ENCODE measurements around the gene FTCDNL1. TPM values are rescaled to one million over a fixed set of nuclear protein-coding genes. Genes with fewer than 3 reads are reported as not detected.

Gene FTCDNL1
- total RNA-seq, 4 donors from 2014 or later, result 0.69 to 2.3 (median 1.4) TPM

- peaks cover 3% of the 10 kb centered on the region for H3K27me3 ChIP-seq
- H3K9me3 ChIP-seq, result peaks cover 0 to 3% (median 0%) of the 10 kb centered on the region in 3 donors
- H3K27ac ChIP-seq, result no peak overlapping the region
- TF ChIP-seq POLR2A (IDR thresholded peaks at IDR 0.05) (no peak), POLR2AphosphoS5 (IDR thresholded peaks at IDR 0.05) (no peak), CTCF (IDR thresholded peaks at IDR 0.05) (no peak), EP300 (IDR thresholded peaks at IDR 0.05) (no peak)
- H3K36me3 ChIP-seq, result no peaks in the 10 kb centered on the region
- 70 to 75% methylated on average over 1 of the region's 1 CpG for WGBS, 2 donors (ENCODE audit: low coverage in 1 of 2)
- no peak overlapping the region for H3K4me3 ChIP-seq
- no peak for ATAC-seq
- H3K4me1 ChIP-seq, result no peaks in the 10 kb centered on the region
Observed at GRCh38 chr2:199869227-199869541, 18.2 kb upstream of the FTCDNL1 start.

GRCh38 chr2:199868431-199869226 lies 17.6 kb upstream of the FTCDNL1 start:
- peaks cover 3% of the 10 kb centered on the region for H3K27me3 ChIP-seq
- no peaks in the 10 kb centered on the region for H3K36me3 ChIP-seq
- no peaks in the 10 kb centered on the region for H3K4me1 ChIP-seq
- ATAC-seq, result no peak
- TF ChIP-seq POLR2A (IDR thresholded peaks at IDR 0.05) (no peak), EP300 (IDR thresholded peaks at IDR 0.05) (no peak), CTCF (IDR thresholded peaks at IDR 0.05) (no peak), POLR2AphosphoS5 (IDR thresholded peaks at IDR 0.05) (no peak)
- no peaks in the 10 kb centered on the region for H3K9me3 ChIP-seq
- WGBS, 2 donors (ENCODE audit: low coverage in 1 of 2), result 46 to 61% methylated on average over 5 of the region's 5 CpGs
- no peak overlapping the region for H3K27ac ChIP-seq
- H3K4me3 ChIP-seq, result no peak overlapping the region

GRCh38 chr2:199865905-199866304 lies 14.9 kb upstream of the FTCDNL1 start:
- Histone ChIP-seq H3K4me3 (no peak overlapping the region), H3K36me3 (no peaks in the 10 kb centered on the region), H3K4me1 (no peaks in the 10 kb centered on the region), H3K9me3 (no peaks in the 10 kb centered on the region), H3K27ac (no peak overlapping the region), H3K27me3 (peaks cover 3% of the 10 kb centered on the region)
- no peak for TF ChIP-seq EP300 (IDR thresholded peaks at IDR 0.05)
- no peak for TF ChIP-seq POLR2A (IDR thresholded peaks at IDR 0.05)
- no peak for TF ChIP-seq POLR2AphosphoS5 (IDR thresholded peaks at IDR 0.05)
- TF ChIP-seq CTCF (IDR thresholded peaks at IDR 0.05), result no peak
- WGBS, 2 donors (ENCODE audit: low coverage in 1 of 2), result 85 to 86% methylated on average over 3 to 4 of the region's 4 CpGs
- ATAC-seq, result no peak

GRCh38 chr2:199862788-199863187 lies 11.8 kb upstream of the FTCDNL1 start:
- 28 to 57% methylated on average over 3 of the region's 3 CpGs for WGBS, 2 donors (ENCODE audit: low coverage in 1 of 2)
- H3K4me1 ChIP-seq, result no peaks in the 10 kb centered on the region
- no peak overlapping the region for H3K4me3 ChIP-seq
- no peak for ATAC-seq
- no peak overlapping the region for H3K27ac ChIP-seq
- H3K27me3 ChIP-seq, result peaks cover 10% of the 10 kb centered on the region
- H3K9me3 ChIP-seq, result no peaks in the 10 kb centered on the region
- no peaks in the 10 kb centered on the region for H3K36me3 ChIP-seq
- TF ChIP-seq POLR2AphosphoS5 (IDR thresholded peaks at IDR 0.05) (no peak), POLR2A (IDR thresholded peaks at IDR 0.05) (no peak), CTCF (IDR thresholded peaks at IDR 0.05) (no peak), EP300 (IDR thresholded peaks at IDR 0.05) (no peak)

- Histone ChIP-seq H3K9me3 (no peaks in the 10 kb centered on the region), H3K36me3 (no peaks in the 10 kb centered on the region), H3K4me1 (no peaks in the 10 kb centered on the region), H3K27me3 (peaks cover 6% of the 10 kb centered on the region), H3K27ac (no peak overlapping the region), H3K4me3 (no peak overlapping the region)
- ATAC-seq, result no peak
- 0 to 6% methylated on average over 4 of the region's 4 CpGs for WGBS, 2 donors (ENCODE audit: low coverage in 1 of 2)
- TF ChIP-seq POLR2AphosphoS5 (IDR thresholded peaks at IDR 0.05) (no peak), CTCF (IDR thresholded peaks at IDR 0.05) (peak; percentile 21 to 56 (median 26))
Observed at GRCh38 chr2:199861132-199861774, 10.3 kb upstream of the FTCDNL1 start.
